ENCODE measurements around the gene ZDHHC8. TPM values are rescaled to one million over a fixed set of nuclear protein-coding genes. Genes with fewer than 3 reads are reported as not detected.

Gene ZDHHC8
- polyA plus RNA-seq, 4 donors = 3.8 to 33.5 (median 14.3) TPM

GRCh38 chr22:20182365-20182764 is 50.8 kb downstream of the ZDHHC8 start:
- no peak for FAIRE-seq
- H3K4me3 ChIP-seq (ENCODE audit: low read depth in 1 of 3, low read length in 3 of 3) = no peak overlapping the region
- WGBS, 3 donors = 63 to 77% (median 74%) methylated on average over 9 of the region's 9 CpGs
- DNase-seq = peak in 1 of 2 donors; percentile 49
- peaks cover 0 to 77% (median 6%) of the 10 kb centered on the region in 3 donors for H3K4me1 ChIP-seq (ENCODE audit: control insufficient read depth in 3 of 3, insufficient read depth in 2 of 3, low read depth in 1 of 3, low read length in 2 of 3)
- H3K36me3 ChIP-seq (ENCODE audit: control insufficient read depth in 3 of 3, insufficient read depth in 2 of 3, low read depth in 1 of 3, low read length in 3 of 3) = peaks cover 0 to 2% (median 0%) of the 10 kb centered on the region in 3 donors
- no peaks in the 10 kb centered on the region for H3K27me3 ChIP-seq (ENCODE audit: control insufficient read depth in 3 of 3, insufficient read depth in 3 of 3, low read length in 3 of 3)
- peak overlapping the region in 1 of 3 donors; percentile 73 for H3K27ac ChIP-seq (ENCODE audit: low read depth in 1 of 3, low read length in 2 of 3)
- no peaks in the 10 kb centered on the region for H3K9me3 ChIP-seq (ENCODE audit: control insufficient read depth in 2 of 2, insufficient read depth in 1 of 2, low read depth in 1 of 2, low read length in 1 of 2)

GRCh38 chr22:20183101-20183500 is 51.5 kb downstream of the ZDHHC8 start:
- H3K36me3 ChIP-seq (ENCODE audit: control insufficient read depth in 3 of 3, insufficient read depth in 2 of 3, low read depth in 1 of 3, low read length in 3 of 3) = peaks cover 0 to 2% (median 0%) of the 10 kb centered on the region in 3 donors
- H3K27me3 ChIP-seq (ENCODE audit: control insufficient read depth in 3 of 3, insufficient read depth in 3 of 3, low read length in 3 of 3) = no peaks in the 10 kb centered on the region
- FAIRE-seq (no peak), DNase-seq (no peak)
- H3K4me1 ChIP-seq (ENCODE audit: control insufficient read depth in 3 of 3, insufficient read depth in 2 of 3, low read depth in 1 of 3, low read length in 2 of 3) = peaks cover 0 to 81% (median 6%) of the 10 kb centered on the region in 3 donors
- H3K27ac ChIP-seq (ENCODE audit: low read depth in 1 of 3, low read length in 2 of 3) = peak overlapping the region in 1 of 3 donors; percentile 73
- 90 to 92% (median 91%) methylated on average over 8 of the region's 8 CpGs for WGBS, 3 donors
- no peaks in the 10 kb centered on the region for H3K9me3 ChIP-seq (ENCODE audit: control insufficient read depth in 2 of 2, insufficient read depth in 1 of 2, low read depth in 1 of 2, low read length in 1 of 2)
- H3K4me3 ChIP-seq (ENCODE audit: low read depth in 1 of 3, low read length in 3 of 3) = no peak overlapping the region

- Histone ChIP-seq H3K4me1 (ENCODE audit: control insufficient read depth in 3 of 3, insufficient read depth in 2 of 3, low read depth in 1 of 3, low read length in 2 of 3) (peaks cover 0 to 81% (median 6%) of the 10 kb centered on the region in 3 donors), H3K4me3 (ENCODE audit: low read depth in 1 of 3, low read length in 3 of 3) (no peak overlapping the region), H3K27ac (ENCODE audit: low read depth in 1 of 3, low read length in 2 of 3) (peak overlapping the region in 1 of 3 donors; percentile 73), H3K9me3 (ENCODE audit: control insufficient read depth in 2 of 2, insufficient read depth in 1 of 2, low read depth in 1 of 2, low read length in 1 of 2) (no peaks in the 10 kb centered on the region), H3K27me3 (ENCODE audit: control insufficient read depth in 3 of 3, insufficient read depth in 3 of 3, low read length in 3 of 3) (no peaks in the 10 kb centered on the region), H3K36me3 (ENCODE audit: control insufficient read depth in 3 of 3, insufficient read depth in 2 of 3, low read depth in 1 of 3, low read length in 3 of 3) (peaks cover 0 to 2% (median 0%) of the 10 kb centered on the region in 3 donors)
- WGBS, 3 donors = 64 to 77% (median 67%) methylated on average over 5 to 6 of the region's 6 CpGs
- FAIRE-seq (no peak), DNase-seq (no peak)
Measured at GRCh38 chr22:20183823-20184222, 52.2 kb downstream of the ZDHHC8 start.

- peak in 1 of 2 donors; percentile 86 for DNase-seq
- Histone ChIP-seq H3K4me3 (ENCODE audit: low read depth in 1 of 3, low read length in 3 of 3) (peak overlapping the region in 1 of 3 donors; percentile 12), H3K4me1 (ENCODE audit: control insufficient read depth in 3 of 3, insufficient read depth in 2 of 3, low read depth in 1 of 3, low read length in 2 of 3) (peaks cover 0 to 81% (median 6%) of the 10 kb centered on the region in 3 donors)
Measured at GRCh38 chr22:20184501-20185165, 53.0 kb downstream of the ZDHHC8 start.

GRCh38 chr22:20185750-20186149 is 54.1 kb downstream of the ZDHHC8 start:
- Histone ChIP-seq H3K36me3 (ENCODE audit: control insufficient read depth in 3 of 3, insufficient read depth in 2 of 3, low read depth in 1 of 3, low read length in 3 of 3) (peaks cover 0 to 2% (median 0%) of the 10 kb centered on the region in 3 donors), H3K4me3 (ENCODE audit: low read depth in 1 of 3, low read length in 3 of 3) (no peak overlapping the region), H3K4me1 (ENCODE audit: control insufficient read depth in 3 of 3, insufficient read depth in 2 of 3, low read depth in 1 of 3, low read length in 2 of 3) (peaks cover 0 to 70% (median 6%) of the 10 kb centered on the region in 3 donors), H3K27me3 (ENCODE audit: control insufficient read depth in 3 of 3, insufficient read depth in 3 of 3, low read length in 3 of 3) (no peaks in the 10 kb centered on the region), H3K9me3 (ENCODE audit: control insufficient read depth in 2 of 2, insufficient read depth in 1 of 2, low read depth in 1 of 2, low read length in 1 of 2) (no peaks in the 10 kb centered on the region), H3K27ac (ENCODE audit: low read depth in 1 of 3, low read length in 2 of 3) (no peak overlapping the region)
- 63 to 81% (median 77%) methylated on average over 6 of the region's 6 CpGs for WGBS, 3 donors
- DNase-seq = no peak
- no peak for FAIRE-seq

More at GRCh38 chr22:20184501-20185165, 53.0 kb downstream of the ZDHHC8 start:
- FAIRE-seq = no peak
- H3K9me3 ChIP-seq (ENCODE audit: control insufficient read depth in 2 of 2, insufficient read depth in 1 of 2, low read depth in 1 of 2, low read length in 1 of 2) = no peaks in the 10 kb centered on the region
- 35 to 68% (median 54%) methylated on average over 18 of the region's 18 CpGs for WGBS, 3 donors
- H3K27me3 ChIP-seq (ENCODE audit: control insufficient read depth in 3 of 3, insufficient read depth in 3 of 3, low read length in 3 of 3) = no peaks in the 10 kb centered on the region
- H3K27ac ChIP-seq (ENCODE audit: low read depth in 1 of 3, low read length in 2 of 3) = peak overlapping the region in 1 of 3 donors; percentile 73
- peaks cover 0 to 2% (median 0%) of the 10 kb centered on the region in 3 donors for H3K36me3 ChIP-seq (ENCODE audit: control insufficient read depth in 3 of 3, insufficient read depth in 2 of 3, low read depth in 1 of 3, low read length in 3 of 3)

GRCh38 chr22:20186183-20186870 is 54.7 kb downstream of the ZDHHC8 start:
- FAIRE-seq (no peak), DNase-seq (no peak)
- H3K27me3 ChIP-seq (ENCODE audit: control insufficient read depth in 3 of 3, insufficient read depth in 3 of 3, low read length in 3 of 3) = no peaks in the 10 kb centered on the region
- H3K4me3 ChIP-seq (ENCODE audit: low read depth in 1 of 3, low read length in 3 of 3) = no peak overlapping the region
- H3K9me3 ChIP-seq (ENCODE audit: control insufficient read depth in 2 of 2, insufficient read depth in 1 of 2, low read depth in 1 of 2, low read length in 1 of 2) = no peaks in the 10 kb centered on the region
- peaks cover 0 to 64% (median 6%) of the 10 kb centered on the region in 3 donors for H3K4me1 ChIP-seq (ENCODE audit: control insufficient read depth in 3 of 3, insufficient read depth in 2 of 3, low read depth in 1 of 3, low read length in 2 of 3)
- H3K36me3 ChIP-seq (ENCODE audit: control insufficient read depth in 3 of 3, insufficient read depth in 2 of 3, low read depth in 1 of 3, low read length in 3 of 3) = no peaks in the 10 kb centered on the region
- WGBS, 3 donors = 65 to 78% (median 78%) methylated on average over 9 to 10 of the region's 10 CpGs
- no peak overlapping the region for H3K27ac ChIP-seq (ENCODE audit: low read depth in 1 of 3, low read length in 2 of 3)

GRCh38 chr22:20186871-20187546 is 55.4 kb downstream of the ZDHHC8 start:
- H3K9me3 ChIP-seq (ENCODE audit: control insufficient read depth in 2 of 2, insufficient read depth in 1 of 2, low read depth in 1 of 2, low read length in 1 of 2) = no peaks in the 10 kb centered on the region
- H3K27me3 ChIP-seq (ENCODE audit: control insufficient read depth in 3 of 3, insufficient read depth in 3 of 3, low read length in 3 of 3) = no peaks in the 10 kb centered on the region
- H3K4me3 ChIP-seq (ENCODE audit: low read depth in 1 of 3, low read length in 3 of 3) = no peak overlapping the region
- DNase-seq = no peak
- 30 to 60% (median 50%) methylated on average over 13 to 14 of the region's 14 CpGs for WGBS, 3 donors
- peaks cover 0 to 58% (median under 1%) of the 10 kb centered on the region in 3 donors for H3K4me1 ChIP-seq (ENCODE audit: control insufficient read depth in 3 of 3, insufficient read depth in 2 of 3, low read depth in 1 of 3, low read length in 2 of 3)
- no peak for FAIRE-seq
- no peak overlapping the region for H3K27ac ChIP-seq (ENCODE audit: low read depth in 1 of 3, low read length in 2 of 3)
- no peaks in the 10 kb centered on the region for H3K36me3 ChIP-seq (ENCODE audit: control insufficient read depth in 3 of 3, insufficient read depth in 2 of 3, low read depth in 1 of 3, low read length in 3 of 3)

Measured in small intestine (tissue), 7 donors.